ENCODE data around the gene UBR1.

- TF ChIP-seq, protein P1, sequence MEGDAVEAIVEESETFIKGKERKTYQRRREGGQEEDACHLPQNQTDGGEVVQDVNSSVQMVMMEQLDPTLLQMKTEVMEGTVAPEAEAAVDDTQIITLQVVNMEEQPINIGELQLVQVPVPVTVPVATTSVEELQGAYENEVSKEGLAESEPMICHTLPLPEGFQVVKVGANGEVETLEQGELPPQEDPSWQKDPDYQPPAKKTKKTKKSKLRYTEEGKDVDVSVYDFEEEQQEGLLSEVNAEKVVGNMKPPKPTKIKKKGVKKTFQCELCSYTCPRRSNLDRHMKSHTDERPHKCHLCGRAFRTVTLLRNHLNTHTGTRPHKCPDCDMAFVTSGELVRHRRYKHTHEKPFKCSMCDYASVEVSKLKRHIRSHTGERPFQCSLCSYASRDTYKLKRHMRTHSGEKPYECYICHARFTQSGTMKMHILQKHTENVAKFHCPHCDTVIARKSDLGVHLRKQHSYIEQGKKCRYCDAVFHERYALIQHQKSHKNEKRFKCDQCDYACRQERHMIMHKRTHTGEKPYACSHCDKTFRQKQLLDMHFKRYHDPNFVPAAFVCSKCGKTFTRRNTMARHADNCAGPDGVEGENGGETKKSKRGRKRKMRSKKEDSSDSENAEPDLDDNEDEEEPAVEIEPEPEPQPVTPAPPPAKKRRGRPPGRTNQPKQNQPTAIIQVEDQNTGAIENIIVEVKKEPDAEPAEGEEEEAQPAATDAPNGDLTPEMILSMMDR (conservative IDR thresholded peaks at IDR 0.05; ENCODE audit: low read length): 0 out of 2 replicates have a peak, but pooled peaks have one; percentile 31
- TF ChIP-seq EZH2phosphoT487 (IDR thresholded peaks at IDR 0.05; ENCODE audit: borderline replicate concordance, low read depth, low read length): no peak
Measured at GRCh38 chr15:42984493-42985034, 121.3 kb downstream of the UBR1 start.

All from OCI-LY7 (cell line).